Measurements from ENCODE around the gene DGCR2.
"Not testable (repeated sequence)": the region's sequence is repeated elsewhere in the genome, so short reads cannot be mapped to it uniquely, and the experiment has no call there.

The DGCR2 gene

DNA sequence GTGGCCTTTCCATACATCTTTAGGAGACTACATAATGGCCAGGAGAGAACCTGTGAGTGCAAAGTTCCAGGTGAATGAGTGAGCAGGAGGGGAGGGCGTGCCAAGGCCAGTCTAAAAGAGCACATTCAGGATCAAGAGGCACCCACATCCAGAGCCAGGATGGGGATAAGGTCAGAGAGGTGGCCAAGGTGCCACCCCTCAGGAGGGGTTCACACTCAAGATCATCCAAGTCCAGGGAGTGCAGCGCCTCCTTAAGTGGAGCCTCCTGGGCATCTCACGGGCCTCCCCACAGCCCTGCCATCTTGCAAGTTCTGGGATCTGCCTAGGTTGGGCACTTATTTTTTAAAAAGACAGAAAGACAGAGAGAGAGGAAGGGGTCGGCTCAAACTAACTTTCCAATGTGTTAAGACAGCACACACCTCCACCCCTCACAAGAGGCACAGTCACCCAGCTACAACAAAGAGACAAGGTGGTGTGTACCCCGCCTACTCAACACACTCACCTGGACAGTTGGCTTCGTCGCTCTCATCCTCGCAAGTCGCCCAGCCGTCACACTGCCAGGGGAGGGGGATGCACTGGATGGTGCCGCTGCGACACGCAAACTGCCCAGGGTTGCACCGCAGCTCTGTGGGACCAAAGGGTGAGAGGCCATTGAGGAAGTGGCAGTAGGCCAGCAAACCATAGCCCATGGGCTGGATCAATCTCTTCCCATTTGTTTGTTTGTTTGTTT is 33.2 kb downstream of the DGCR2 start:
- CTCF ChIA-PET = interaction anchor here (0.9 kb wide), 1 partner anchor 90 kb away, joined by 3 read pairs; no protein-coding TSS in a partner anchor
- no peak for TF ChIP-seq ELF4 (IDR thresholded peaks at IDR 0.05)
- TF ChIP-seq PKNOX1 (IDR thresholded peaks at IDR 0.05) = no peak
- TF ChIP-seq SUZ12 (IDR thresholded peaks at IDR 0.05) = no peak
- TF ChIP-seq BHLHE40 (IDR thresholded peaks at IDR 0.05; ENCODE audit: borderline replicate concordance) = no peak
- TF ChIP-seq ARNT (IDR thresholded peaks at IDR 0.05) = no peak
- no peak for TF ChIP-seq ZNF384 (IDR thresholded peaks at IDR 0.05)
- TF ChIP-seq FOXM1 (IDR thresholded peaks at IDR 0.05; ENCODE audit: borderline replicate concordance) = no peak
- no peak for TF ChIP-seq CTBP1 (IDR thresholded peaks at IDR 0.05; ENCODE audit: borderline replicate concordance)
- no peak for TF ChIP-seq NFRKB (IDR thresholded peaks at IDR 0.05)
- no peak for TF ChIP-seq SP1 (IDR thresholded peaks at IDR 0.05)
- TF ChIP-seq FOXK2 (IDR thresholded peaks at IDR 0.05) = no peak
- TF ChIP-seq TARDBP (IDR thresholded peaks at IDR 0.05) = no peak
- TF ChIP-seq HDGF (IDR thresholded peaks at IDR 0.05; ENCODE audit: borderline replicate concordance) = no peak
- TF ChIP-seq LEF1 (IDR thresholded peaks at IDR 0.05; ENCODE audit: borderline replicate concordance) = no peak
- TF ChIP-seq L3MBTL2 (conservative IDR thresholded peaks at IDR 0.05) = no peak
- POLR2A ChIA-PET = no interaction called here
- DNase-seq (ENCODE audit: extremely low spot score) = no peak

GRCh38 chr22:19086896-19087295 is 35.3 kb downstream of the DGCR2 start:
- DNase-seq (ENCODE audit: extremely low spot score) = no peak
- ChIA-PET POLR2A (no interaction called here), CTCF (no interaction called here)
- TF ChIP-seq CTBP1 (IDR thresholded peaks at IDR 0.05; ENCODE audit: borderline replicate concordance) = no peak
- no peak for TF ChIP-seq ELF4 (IDR thresholded peaks at IDR 0.05)
- no peak for TF ChIP-seq SUZ12 (IDR thresholded peaks at IDR 0.05)
- no peak for TF ChIP-seq L3MBTL2 (conservative IDR thresholded peaks at IDR 0.05)
- TF ChIP-seq FOXM1 (IDR thresholded peaks at IDR 0.05; ENCODE audit: borderline replicate concordance) = no peak
- TF ChIP-seq FOXK2 (IDR thresholded peaks at IDR 0.05) = no peak
- no peak for TF ChIP-seq BHLHE40 (IDR thresholded peaks at IDR 0.05; ENCODE audit: borderline replicate concordance)
- no peak for TF ChIP-seq SP1 (IDR thresholded peaks at IDR 0.05)
- no peak for TF ChIP-seq LEF1 (IDR thresholded peaks at IDR 0.05; ENCODE audit: borderline replicate concordance)
- TF ChIP-seq NFRKB (IDR thresholded peaks at IDR 0.05) = no peak
- no peak for TF ChIP-seq ARNT (IDR thresholded peaks at IDR 0.05)
- no peak for TF ChIP-seq PKNOX1 (IDR thresholded peaks at IDR 0.05)
- TF ChIP-seq FOXA1 (IDR thresholded peaks at IDR 0.05) = no peak
- no peak for TF ChIP-seq ZNF384 (IDR thresholded peaks at IDR 0.05)
- TF ChIP-seq TARDBP (IDR thresholded peaks at IDR 0.05) = no peak
- no peak for TF ChIP-seq HDGF (IDR thresholded peaks at IDR 0.05; ENCODE audit: borderline replicate concordance)

DNA sequence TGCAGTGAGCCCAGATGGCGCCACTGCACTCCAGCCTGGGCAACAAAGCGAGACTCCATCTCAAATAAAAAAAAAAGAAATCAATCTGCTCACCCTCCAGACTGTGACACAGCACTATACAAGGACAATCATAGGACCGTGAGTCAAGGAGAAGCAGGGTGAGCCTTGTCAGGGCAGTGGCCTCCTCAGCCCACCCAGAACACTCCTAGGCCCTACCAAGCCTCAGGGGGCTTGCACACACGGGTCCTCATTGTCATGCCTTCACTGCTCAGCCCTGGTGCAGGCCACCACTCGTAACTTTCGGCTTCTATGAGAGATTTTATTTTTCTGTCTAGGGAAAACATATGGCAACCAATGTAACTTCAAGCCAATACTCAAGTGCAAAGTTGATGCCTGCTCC is 35.8 kb downstream of the DGCR2 start:
- ChIA-PET CTCF (no interaction called here), POLR2A (no interaction called here)
- TF ChIP-seq ZNF384 (IDR thresholded peaks at IDR 0.05) = no peak
- no peak for TF ChIP-seq PKNOX1 (IDR thresholded peaks at IDR 0.05)
- no peak for TF ChIP-seq FOXM1 (IDR thresholded peaks at IDR 0.05; ENCODE audit: borderline replicate concordance)
- no peak for TF ChIP-seq ARNT (IDR thresholded peaks at IDR 0.05)
- no peak for TF ChIP-seq SP1 (IDR thresholded peaks at IDR 0.05)
- TF ChIP-seq LEF1 (IDR thresholded peaks at IDR 0.05; ENCODE audit: borderline replicate concordance) = no peak
- TF ChIP-seq HDGF (IDR thresholded peaks at IDR 0.05; ENCODE audit: borderline replicate concordance) = no peak
- no peak for TF ChIP-seq TARDBP (IDR thresholded peaks at IDR 0.05)
- TF ChIP-seq NFRKB (IDR thresholded peaks at IDR 0.05) = no peak
- TF ChIP-seq FOXA1 (IDR thresholded peaks at IDR 0.05) = no peak
- no peak for TF ChIP-seq BHLHE40 (IDR thresholded peaks at IDR 0.05; ENCODE audit: borderline replicate concordance)
- TF ChIP-seq L3MBTL2 (conservative IDR thresholded peaks at IDR 0.05) = no peak
- TF ChIP-seq ELF4 (IDR thresholded peaks at IDR 0.05) = no peak
- no peak for TF ChIP-seq FOXK2 (IDR thresholded peaks at IDR 0.05)
- TF ChIP-seq SUZ12 (IDR thresholded peaks at IDR 0.05) = no peak
- TF ChIP-seq CTBP1 (IDR thresholded peaks at IDR 0.05; ENCODE audit: borderline replicate concordance) = no peak

GRCh38 chr22:19085233-19085718 is 36.9 kb downstream of the DGCR2 start:
- DNase-seq (ENCODE audit: extremely low spot score) = peak; percentile 62
- TF ChIP-seq PKNOX1 (IDR thresholded peaks at IDR 0.05) = no peak
- TF ChIP-seq ELF4 (IDR thresholded peaks at IDR 0.05) = no peak
- no peak for TF ChIP-seq LEF1 (IDR thresholded peaks at IDR 0.05; ENCODE audit: borderline replicate concordance)
- no peak for TF ChIP-seq ARNT (IDR thresholded peaks at IDR 0.05)
- no peak for TF ChIP-seq SUZ12 (IDR thresholded peaks at IDR 0.05)
- TF ChIP-seq NFRKB (IDR thresholded peaks at IDR 0.05) = no peak
- no peak for TF ChIP-seq SP1 (IDR thresholded peaks at IDR 0.05)
- no peak for TF ChIP-seq CTBP1 (IDR thresholded peaks at IDR 0.05; ENCODE audit: borderline replicate concordance)
- no peak for TF ChIP-seq HDGF (IDR thresholded peaks at IDR 0.05; ENCODE audit: borderline replicate concordance)
- TF ChIP-seq L3MBTL2 (conservative IDR thresholded peaks at IDR 0.05) = no peak
- TF ChIP-seq FOXM1 (IDR thresholded peaks at IDR 0.05; ENCODE audit: borderline replicate concordance) = no peak
- TF ChIP-seq ZNF384 (IDR thresholded peaks at IDR 0.05) = no peak
- TF ChIP-seq FOXK2 (IDR thresholded peaks at IDR 0.05) = no peak
- no peak for TF ChIP-seq FOXA1 (IDR thresholded peaks at IDR 0.05)
- no peak for TF ChIP-seq BHLHE40 (IDR thresholded peaks at IDR 0.05; ENCODE audit: borderline replicate concordance)
- TF ChIP-seq TARDBP (IDR thresholded peaks at IDR 0.05) = no peak
- ChIA-PET POLR2A (no interaction called here), CTCF (interaction anchor here (0.6 to 0.7 kb wide), 2 partner anchors 8 kb away, joined by 4 read pairs; no protein-coding TSS in a partner anchor)

More for the DNA sequence above, 35.8 kb downstream of the DGCR2 start:
- DNase-seq (ENCODE audit: extremely low spot score) = no peak

DNA sequence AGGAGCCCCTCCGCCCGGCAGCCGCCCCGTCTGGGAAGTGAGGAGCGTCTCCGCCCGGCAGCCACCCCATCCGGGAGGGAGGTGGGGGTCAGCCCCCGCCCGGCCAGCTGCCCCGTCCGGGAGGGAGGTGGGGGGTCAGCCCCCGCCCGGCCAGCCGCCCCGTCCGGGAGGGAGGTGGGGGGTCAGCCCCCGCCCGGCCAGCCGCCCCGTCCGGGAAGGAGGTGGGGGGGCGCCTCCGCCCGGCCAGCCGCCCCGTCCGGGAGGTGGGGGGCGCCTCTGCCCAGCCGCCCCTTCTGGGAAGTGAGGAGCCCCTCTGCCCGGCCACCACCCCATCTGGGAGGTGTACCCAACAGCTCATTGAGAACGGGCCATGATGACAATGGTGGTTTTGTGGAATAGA is 37.6 kb downstream of the DGCR2 start:
- DNase-seq (ENCODE audit: extremely low spot score); POLR2A ChIA-PET: not testable (repeated sequence)
- CTCF ChIA-PET = interaction anchor here (0.6 kb wide), 1 partner anchor 8 kb away, joined by 4 read pairs; no protein-coding TSS in a partner anchor

- DNase-seq (ENCODE audit: extremely low spot score); CTCF ChIA-PET; POLR2A ChIA-PET: not testable (repeated sequence)
Observed at GRCh38 chr22:19084126-19084525, 38.1 kb downstream of the DGCR2 start.

Measured in HEK293T (cell line).